ENCODE data around the gene ABCA3. TPM values are rescaled to one million over a fixed set of nuclear protein-coding genes. Genes with fewer than 3 reads are reported as not detected.
A peak's percentile ranks its signal among the peaks of the same experiment; 100 is the strongest.
"Not testable (repeated sequence)": the region's sequence is repeated elsewhere in the genome, so short reads cannot be mapped to it uniquely, and the experiment has no call there.

ABCA3 gene
- polyA plus RNA-seq (ENCODE audit: low read depth in 6 of 6): 1 to 10 TPM in 2 of 6 donors, under 1 TPM in 3, not detected in 1; 0.54 to 1.8 (median 0.98) TPM

- H3K27ac Mint-ChIP-seq: peak within 1 kb of the TSS in 4 of 6 donors; percentile 53 to 88 (median 68)
- no peaks in the 10 kb centered on the region for H3K9me3 Mint-ChIP-seq
- H3K27me3 Mint-ChIP-seq: peaks cover 5 to 20% (median 9%) of the 10 kb centered on the region in 3 donors
- no peaks in the 10 kb centered on the region for H3K36me3 Mint-ChIP-seq
- ATAC-seq (ENCODE audit: low read depth in 2 of 2) (peak; percentile 89 to 92), DNase-seq (peak; percentile 90)
- peaks cover 9 to 13% (median 10%) of the 10 kb centered on the region in 3 donors for H3K4me1 Mint-ChIP-seq
- H3K4me3 Mint-ChIP-seq: peak within 1 kb of the TSS; percentile 77 to 93 (median 84)
These were observed at the start of gene ABCA3 for GRCh38 chr16:2340564-2341455. Gene ABCA3, minus strand, starts transcription at chr16:2340728. Its CDS starts 14,262 bp downstream, at chr16:2326466.

- Mint-ChIP-seq H3K4me1 (no peaks in the 10 kb centered on the region), H3K27me3 (peaks cover 4 to 30% (median 18%) of the 10 kb centered on the region in 3 donors), H3K4me3 (no peak overlapping the region), H3K27ac (no peak overlapping the region), H3K9me3 (peaks cover 5 to 14% (median 11%) of the 10 kb centered on the region in 7 donors), H3K36me3 (peaks cover 0 to 9% of the 10 kb centered on the region in 2 donors)
- DNase-seq (no peak), ATAC-seq (ENCODE audit: low read depth in 2 of 2) (no peak)
These were observed 48.4 kb upstream of the ABCA3 start for GRCh38 chr16:2388875-2389433.

DNA sequence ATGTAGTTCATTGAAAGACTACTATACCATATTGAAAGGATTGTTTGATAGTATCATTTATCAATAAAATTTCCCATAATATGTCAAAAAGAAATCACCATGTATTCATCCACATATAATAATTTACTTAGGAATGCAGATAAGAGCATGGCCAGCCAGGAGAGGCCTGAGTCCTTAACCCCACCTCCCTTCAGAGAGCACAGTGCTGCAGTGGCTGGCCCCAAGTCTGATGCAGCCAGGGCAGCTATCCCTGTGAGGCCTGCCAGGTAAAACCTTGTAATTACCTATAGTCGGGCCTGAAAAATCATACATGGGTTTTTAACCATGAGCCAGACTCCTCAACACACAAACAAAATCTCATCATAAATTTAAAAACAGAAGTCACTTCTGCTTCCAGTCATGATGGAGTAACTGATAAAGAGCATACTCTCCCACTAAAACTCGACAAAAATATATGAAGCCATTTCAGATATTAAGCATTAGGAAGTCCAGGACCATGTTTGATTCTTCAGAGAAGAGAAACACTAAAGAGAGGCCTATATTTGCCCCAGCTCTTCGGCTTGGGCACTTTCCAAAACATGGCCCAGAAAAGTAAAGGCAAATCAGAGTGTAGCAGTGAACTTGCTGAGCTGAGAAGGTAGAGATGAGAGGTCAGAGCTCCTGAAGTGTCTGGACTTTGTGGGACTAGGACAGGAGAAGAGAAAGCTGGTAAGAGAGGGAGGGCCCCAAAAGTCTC is 47.8 kb upstream of the ABCA3 start:
- DNase-seq: no peak
- Mint-ChIP-seq H3K27me3 (peaks cover 4 to 30% (median 18%) of the 10 kb centered on the region in 3 donors), H3K4me1 (no peaks in the 10 kb centered on the region), H3K9me3 (peaks cover 5 to 14% (median 11%) of the 10 kb centered on the region in 7 donors), H3K4me3 (no peak overlapping the region), H3K27ac (no peak overlapping the region), H3K36me3 (peaks cover 0 to 9% of the 10 kb centered on the region in 2 donors)
- ATAC-seq (ENCODE audit: low read depth in 2 of 2): no peak

GRCh38 chr16:2386990-2387389 is 46.5 kb upstream of the ABCA3 start:
- Mint-ChIP-seq H3K4me1 (no peaks in the 10 kb centered on the region), H3K4me3 (no peak overlapping the region)

GRCh38 chr16:2385982-2386381 is 45.5 kb upstream of the ABCA3 start:
- H3K27ac Mint-ChIP-seq; ATAC-seq (ENCODE audit: low read depth in 2 of 2); H3K36me3 Mint-ChIP-seq; H3K4me3 Mint-ChIP-seq; DNase-seq; H3K4me1 Mint-ChIP-seq: not testable (repeated sequence)
- peaks cover 5 to 14% (median 11%) of the 10 kb centered on the region in 7 donors for H3K9me3 Mint-ChIP-seq
- peaks cover 7 to 21% (median 11%) of the 10 kb centered on the region in 3 donors for H3K27me3 Mint-ChIP-seq

More at GRCh38 chr16:2386990-2387389, 46.5 kb upstream of the ABCA3 start:
- Mint-ChIP-seq H3K36me3 (peaks cover 0 to 9% of the 10 kb centered on the region in 2 donors), H3K27ac (no peak overlapping the region), H3K9me3 (peaks cover 5 to 14% (median 11%) of the 10 kb centered on the region in 7 donors), H3K27me3 (peaks cover 4 to 28% (median 18%) of the 10 kb centered on the region in 3 donors)
- DNase-seq (no peak), ATAC-seq (ENCODE audit: low read depth in 2 of 2) (no peak)

DNA sequence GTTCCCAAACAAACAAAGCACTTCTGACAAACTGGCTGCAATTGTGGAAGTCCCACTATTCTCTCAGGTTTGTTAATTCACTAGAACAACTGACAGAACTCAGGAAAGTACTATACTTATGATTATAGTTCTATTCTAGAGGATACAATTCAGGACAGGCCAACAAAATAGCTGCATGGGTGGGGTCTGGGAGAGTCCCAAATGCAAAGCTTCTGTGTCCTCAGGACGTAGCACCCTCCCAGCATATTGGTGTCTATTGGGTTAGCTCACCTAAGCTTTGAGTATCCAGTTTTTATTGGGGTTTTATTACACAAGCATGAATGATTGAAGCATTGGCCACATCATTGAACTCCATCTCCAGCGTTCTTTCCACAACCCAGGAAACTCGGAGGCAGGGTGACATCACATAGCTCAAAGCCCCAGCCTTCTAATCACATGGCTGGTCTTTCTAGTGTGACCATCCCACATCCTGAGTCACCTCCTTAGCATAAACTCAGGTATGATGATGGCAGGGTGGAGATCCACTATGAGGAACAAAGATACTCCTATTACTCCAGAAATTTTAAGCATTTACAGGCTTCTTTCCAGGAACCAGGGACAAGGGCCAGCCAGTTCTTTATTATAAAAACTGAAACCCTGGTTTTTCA is 44.8 kb upstream of the ABCA3 start:
- Mint-ChIP-seq H3K4me1 (no peaks in the 10 kb centered on the region), H3K36me3 (peaks cover 0 to 9% of the 10 kb centered on the region in 2 donors), H3K27ac (no peak overlapping the region), H3K9me3 (peaks cover 5 to 14% (median 11%) of the 10 kb centered on the region in 7 donors), H3K4me3 (no peak overlapping the region), H3K27me3 (peaks cover 7 to 20% (median 10%) of the 10 kb centered on the region in 3 donors)
- no peak for DNase-seq
- ATAC-seq (ENCODE audit: low read depth in 2 of 2): no peak

- Mint-ChIP-seq H3K9me3 (peaks cover 5 to 12% (median 9%) of the 10 kb centered on the region in 7 donors), H3K27ac (no peak overlapping the region)
- no peak for DNase-seq
These were observed 43.9 kb upstream of the ABCA3 start for GRCh38 chr16:2384426-2384825.

GRCh38 chr16:2383501-2383900 is 43.0 kb upstream of the ABCA3 start:
- Mint-ChIP-seq H3K4me1 (no peaks in the 10 kb centered on the region), H3K36me3 (peaks cover 0 to 3% of the 10 kb centered on the region in 2 donors), H3K4me3 (no peak overlapping the region), H3K9me3 (peaks cover 2 to 6% (median 4%) of the 10 kb centered on the region in 7 donors), H3K27me3 (peaks cover 10 to 20% (median 12%) of the 10 kb centered on the region in 3 donors), H3K27ac (no peak overlapping the region)
- no peak for ATAC-seq (ENCODE audit: low read depth in 2 of 2)
- no peak for DNase-seq

More at GRCh38 chr16:2384426-2384825, 43.9 kb upstream of the ABCA3 start:
- Mint-ChIP-seq H3K27me3 (peaks cover 8 to 20% (median 10%) of the 10 kb centered on the region in 3 donors), H3K4me1 (no peaks in the 10 kb centered on the region), H3K36me3 (peaks cover 0 to 9% of the 10 kb centered on the region in 2 donors), H3K4me3 (no peak overlapping the region)
- ATAC-seq (ENCODE audit: low read depth in 2 of 2): no peak

DNA sequence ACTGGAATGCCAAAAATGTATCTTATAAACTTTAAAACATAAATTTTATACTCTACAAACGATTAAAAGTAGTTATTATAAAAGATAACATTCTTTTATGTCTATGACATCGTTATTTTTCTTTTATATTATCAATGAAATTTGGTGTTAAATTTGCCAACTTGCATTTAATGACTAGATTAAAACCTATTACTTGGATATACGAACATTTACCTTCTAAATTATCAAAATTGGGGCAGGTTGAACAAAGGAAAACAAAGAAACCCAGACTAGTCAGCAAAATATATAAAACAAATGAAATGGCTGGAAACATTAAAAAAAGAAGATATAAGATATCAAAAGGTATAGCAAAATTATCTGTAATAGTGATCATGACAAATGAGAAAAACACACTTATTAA is 34.1 kb upstream of the ABCA3 start:
- ATAC-seq (ENCODE audit: low read depth in 2 of 2): no peak
- no peak for DNase-seq
- Mint-ChIP-seq H3K9me3 (no peaks in the 10 kb centered on the region), H3K27me3 (peaks cover 21 to 38% (median 22%) of the 10 kb centered on the region in 3 donors), H3K4me1 (no peaks in the 10 kb centered on the region), H3K27ac (no peak overlapping the region), H3K4me3 (no peak overlapping the region), H3K36me3 (no peaks in the 10 kb centered on the region)

- H3K4me3 Mint-ChIP-seq: no peak overlapping the region
- peaks cover 23 to 48% (median 33%) of the 10 kb centered on the region in 3 donors for H3K27me3 Mint-ChIP-seq
- H3K4me1 Mint-ChIP-seq: no peaks in the 10 kb centered on the region
- H3K9me3 Mint-ChIP-seq: no peaks in the 10 kb centered on the region
- no peaks in the 10 kb centered on the region for H3K36me3 Mint-ChIP-seq
- DNase-seq: no peak
- peak overlapping the region in 1 of 6 donors; percentile 12 for H3K27ac Mint-ChIP-seq
- ATAC-seq (ENCODE audit: low read depth in 2 of 2): no peak
These were observed 32.6 kb upstream of the ABCA3 start for GRCh38 chr16:2373176-2373575.

GRCh38 chr16:2372684-2373083 is 32.2 kb upstream of the ABCA3 start:
- Mint-ChIP-seq H3K4me3 (no peak overlapping the region), H3K4me1 (no peaks in the 10 kb centered on the region), H3K36me3 (no peaks in the 10 kb centered on the region), H3K9me3 (no peaks in the 10 kb centered on the region), H3K27me3 (peaks cover 27 to 53% (median 38%) of the 10 kb centered on the region in 3 donors), H3K27ac (no peak overlapping the region)
- DNase-seq (no peak), ATAC-seq (ENCODE audit: low read depth in 2 of 2) (no peak)

DNA sequence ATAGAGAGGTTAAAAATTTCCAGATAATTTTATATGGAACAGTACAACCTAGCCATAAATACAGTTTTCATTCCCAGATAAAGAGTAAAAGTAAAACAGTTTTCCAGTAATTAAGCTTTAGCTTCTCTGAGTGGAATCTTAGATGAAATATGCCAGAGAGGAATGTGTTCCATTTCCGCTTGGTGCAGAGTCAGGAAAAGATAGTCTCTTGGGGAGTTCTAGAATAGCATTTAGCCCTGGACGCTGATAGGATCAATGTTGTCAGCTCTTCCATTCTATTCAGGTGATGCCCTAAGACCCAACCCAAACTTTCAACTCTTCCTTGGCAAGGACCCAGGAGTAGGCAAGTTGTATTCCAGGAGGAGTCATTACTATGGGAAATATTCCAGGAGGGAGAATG is 30.9 kb upstream of the ABCA3 start:
- peaks cover 33 to 62% (median 44%) of the 10 kb centered on the region in 3 donors for H3K27me3 Mint-ChIP-seq
- DNase-seq (no peak), ATAC-seq (ENCODE audit: low read depth in 2 of 2) (no peak)
- no peak overlapping the region for H3K4me3 Mint-ChIP-seq
- no peaks in the 10 kb centered on the region for H3K4me1 Mint-ChIP-seq
- H3K9me3 Mint-ChIP-seq: no peaks in the 10 kb centered on the region
- no peaks in the 10 kb centered on the region for H3K36me3 Mint-ChIP-seq
- H3K27ac Mint-ChIP-seq: no peak overlapping the region

DNA sequence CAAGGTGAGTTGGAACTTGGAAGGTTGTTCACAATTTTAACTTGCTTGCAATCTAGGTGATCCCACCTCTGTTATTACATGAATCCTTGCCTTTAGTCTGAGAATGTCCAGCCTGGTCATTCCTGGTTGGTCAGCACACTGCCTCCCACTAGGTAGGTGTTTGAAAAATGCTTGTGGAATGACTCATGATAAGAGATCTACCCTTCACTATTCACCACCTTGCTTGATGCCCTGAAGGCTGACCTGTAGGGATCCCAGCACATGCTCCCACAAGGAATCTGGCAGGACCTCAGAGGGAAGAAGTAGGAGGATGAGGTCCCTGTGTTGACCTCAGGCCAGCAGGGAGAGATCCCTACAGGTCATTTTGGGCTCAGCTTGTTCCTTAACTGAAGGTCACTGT is 30.2 kb upstream of the ABCA3 start:
- no peak for ATAC-seq (ENCODE audit: low read depth in 2 of 2)
- DNase-seq: no peak
- Mint-ChIP-seq H3K27me3 (peaks cover 38 to 69% (median 47%) of the 10 kb centered on the region in 3 donors), H3K9me3 (no peaks in the 10 kb centered on the region), H3K27ac (no peak overlapping the region), H3K36me3 (no peaks in the 10 kb centered on the region), H3K4me3 (no peak overlapping the region), H3K4me1 (no peaks in the 10 kb centered on the region)

Data from naive B cell (primary cell).